NCI-H2107 treated with DMSO at 0.1 percent for 48 hours (cell line): Measurements from ENCODE around the gene MCF2L.
A peak's percentile ranks its signal among the peaks of the same experiment; 100 is the strongest.
"Not testable (repeated sequence)": the region's sequence is repeated elsewhere in the genome, so short reads cannot be mapped to it uniquely, and the experiment has no call there.

ENCODE experiments used
- DNase-seq: peaks from one replicate; lab custom pipeline; 2025; ENCODE audit not compliant: unreplicated experiment; lab: John Stamatoyannopoulos, UW

Gene MCF2L, protein sequence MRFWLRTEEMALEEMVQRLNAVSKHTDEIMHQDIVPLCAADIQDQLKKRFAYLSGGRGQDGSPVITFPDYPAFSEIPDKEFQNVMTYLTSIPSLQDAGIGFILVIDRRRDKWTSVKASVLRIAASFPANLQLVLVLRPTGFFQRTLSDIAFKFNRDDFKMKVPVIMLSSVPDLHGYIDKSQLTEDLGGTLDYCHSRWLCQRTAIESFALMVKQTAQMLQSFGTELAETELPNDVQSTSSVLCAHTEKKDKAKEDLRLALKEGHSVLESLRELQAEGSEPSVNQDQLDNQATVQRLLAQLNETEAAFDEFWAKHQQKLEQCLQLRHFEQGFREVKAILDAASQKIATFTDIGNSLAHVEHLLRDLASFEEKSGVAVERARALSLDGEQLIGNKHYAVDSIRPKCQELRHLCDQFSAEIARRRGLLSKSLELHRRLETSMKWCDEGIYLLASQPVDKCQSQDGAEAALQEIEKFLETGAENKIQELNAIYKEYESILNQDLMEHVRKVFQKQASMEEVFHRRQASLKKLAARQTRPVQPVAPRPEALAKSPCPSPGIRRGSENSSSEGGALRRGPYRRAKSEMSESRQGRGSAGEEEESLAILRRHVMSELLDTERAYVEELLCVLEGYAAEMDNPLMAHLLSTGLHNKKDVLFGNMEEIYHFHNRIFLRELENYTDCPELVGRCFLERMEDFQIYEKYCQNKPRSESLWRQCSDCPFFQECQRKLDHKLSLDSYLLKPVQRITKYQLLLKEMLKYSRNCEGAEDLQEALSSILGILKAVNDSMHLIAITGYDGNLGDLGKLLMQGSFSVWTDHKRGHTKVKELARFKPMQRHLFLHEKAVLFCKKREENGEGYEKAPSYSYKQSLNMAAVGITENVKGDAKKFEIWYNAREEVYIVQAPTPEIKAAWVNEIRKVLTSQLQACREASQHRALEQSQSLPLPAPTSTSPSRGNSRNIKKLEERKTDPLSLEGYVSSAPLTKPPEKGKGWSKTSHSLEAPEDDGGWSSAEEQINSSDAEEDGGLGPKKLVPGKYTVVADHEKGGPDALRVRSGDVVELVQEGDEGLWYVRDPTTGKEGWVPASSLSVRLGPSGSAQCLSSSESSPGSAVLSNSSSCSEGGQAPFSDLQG

DNA sequence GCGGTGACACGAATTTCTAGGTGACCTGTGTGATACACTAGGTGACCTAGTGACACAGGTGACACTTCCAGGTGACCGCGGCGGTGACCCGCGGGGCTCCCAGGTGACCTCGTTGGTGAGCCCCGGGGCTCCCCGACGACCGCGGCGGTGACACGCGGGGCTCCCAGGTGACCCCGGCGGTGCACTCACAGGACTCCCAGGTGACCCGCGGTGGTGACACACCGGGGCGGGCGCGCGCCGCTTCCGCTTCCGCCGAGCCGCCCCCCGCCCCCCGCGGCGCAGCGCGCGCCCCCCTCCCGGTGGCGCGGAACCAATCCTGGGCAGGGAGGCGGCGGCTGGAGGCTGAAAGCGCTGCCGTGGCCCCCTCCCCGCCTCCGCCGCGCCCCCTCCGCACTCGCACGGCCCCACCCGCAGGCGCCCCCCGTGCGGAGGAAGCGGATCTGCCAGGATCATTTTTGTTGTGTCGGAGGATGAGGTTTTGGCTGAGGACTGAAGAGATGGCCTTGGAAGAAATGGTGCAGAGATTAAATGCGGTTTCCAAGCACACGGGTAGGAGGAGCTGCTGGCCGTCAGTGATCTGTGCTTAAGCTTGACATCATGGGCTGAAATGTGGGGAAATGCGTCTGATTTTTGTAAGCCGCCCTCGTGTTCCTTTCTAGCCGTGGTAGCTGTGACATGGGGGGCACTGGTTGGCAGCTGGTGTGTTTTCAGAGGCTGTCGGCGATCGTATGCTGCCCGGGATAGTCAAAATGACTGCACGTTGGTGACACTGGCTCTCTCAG lies at the start of gene MCF2L:
Gene MCF2L, plus strand, starts transcription at position 305 of the 782 bp plus-strand sequence. Its CDS starts 166 bp downstream, at position 471.
- DNase-seq = no peak

DNA sequence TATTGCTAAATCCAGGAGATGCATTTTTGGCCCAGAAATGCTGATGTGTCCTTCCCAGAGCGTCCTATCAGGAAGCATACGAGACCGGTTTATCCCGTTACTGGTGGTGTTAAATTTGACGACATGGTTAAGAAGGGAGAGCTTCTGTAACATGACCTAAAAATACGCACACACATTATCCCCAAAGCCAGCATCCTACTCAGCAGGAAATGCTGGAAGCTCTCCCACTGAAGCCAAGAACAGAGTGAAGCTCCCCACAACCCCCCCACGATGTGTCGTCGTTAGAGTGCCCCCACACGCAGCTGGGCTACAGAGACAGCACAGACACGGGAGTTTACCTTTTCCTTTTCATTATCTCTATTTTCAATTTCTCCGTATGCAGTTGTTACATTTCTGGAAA lies 45.1 kb upstream of the MCF2L start:
- no peak for DNase-seq

DNA sequence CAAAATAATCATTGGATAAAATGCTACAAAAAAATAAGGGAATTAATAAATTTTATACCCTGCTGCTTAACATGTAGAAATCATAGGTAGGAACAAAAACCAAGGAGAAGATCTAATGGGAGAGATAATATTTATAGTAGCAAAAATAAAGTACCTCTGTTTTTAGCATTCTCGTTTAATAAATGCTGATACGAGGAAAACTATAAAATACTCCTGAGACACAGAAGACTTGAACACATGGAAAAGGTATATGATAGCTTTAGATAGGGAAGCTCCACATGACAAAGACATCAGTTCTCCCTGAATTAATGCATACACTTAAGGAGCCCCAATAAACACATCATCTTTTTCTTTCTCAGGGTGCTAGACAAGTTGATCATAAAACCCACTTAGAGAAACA lies 44.6 kb upstream of the MCF2L start:
- DNase-seq = no peak

DNA sequence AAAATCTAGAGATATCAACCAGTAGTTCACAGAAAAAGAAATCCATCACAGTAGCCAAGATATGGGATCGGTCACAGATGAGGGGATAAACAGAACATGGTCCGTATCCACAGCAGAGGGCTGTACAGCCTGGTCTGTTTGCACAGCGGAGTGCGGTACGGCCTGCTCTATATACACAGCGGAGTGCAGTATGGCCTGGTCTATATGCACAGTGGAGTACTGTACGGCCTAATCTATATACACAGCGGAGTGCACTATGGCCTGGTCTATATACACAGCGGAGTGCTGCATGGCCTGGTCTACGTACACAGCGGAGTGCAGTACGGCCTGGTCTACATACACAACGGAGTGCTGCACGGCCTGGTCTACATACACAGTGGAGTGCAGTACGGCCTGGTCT lies 43.0 kb upstream of the MCF2L start:
- DNase-seq = no peak

DNA sequence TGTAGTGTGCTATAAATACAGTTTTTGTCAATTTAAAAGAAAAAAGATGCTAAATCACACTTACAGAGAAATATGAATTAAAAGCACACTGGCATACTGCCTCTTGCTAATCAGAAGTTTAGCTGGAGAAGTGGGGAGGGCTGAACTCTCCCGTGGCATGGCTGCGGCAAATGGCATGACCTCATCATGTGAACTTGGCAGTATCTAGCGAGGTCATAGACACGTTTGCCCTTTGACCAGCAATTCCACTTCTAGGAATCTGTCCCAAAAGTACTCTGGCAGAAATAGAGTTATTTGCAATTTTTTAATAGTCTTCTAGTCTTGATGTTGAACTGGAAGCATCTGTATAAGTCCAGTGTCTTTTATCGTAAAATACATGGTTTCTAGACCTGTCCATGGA lies 42.0 kb upstream of the MCF2L start:
- DNase-seq = no peak

DNA sequence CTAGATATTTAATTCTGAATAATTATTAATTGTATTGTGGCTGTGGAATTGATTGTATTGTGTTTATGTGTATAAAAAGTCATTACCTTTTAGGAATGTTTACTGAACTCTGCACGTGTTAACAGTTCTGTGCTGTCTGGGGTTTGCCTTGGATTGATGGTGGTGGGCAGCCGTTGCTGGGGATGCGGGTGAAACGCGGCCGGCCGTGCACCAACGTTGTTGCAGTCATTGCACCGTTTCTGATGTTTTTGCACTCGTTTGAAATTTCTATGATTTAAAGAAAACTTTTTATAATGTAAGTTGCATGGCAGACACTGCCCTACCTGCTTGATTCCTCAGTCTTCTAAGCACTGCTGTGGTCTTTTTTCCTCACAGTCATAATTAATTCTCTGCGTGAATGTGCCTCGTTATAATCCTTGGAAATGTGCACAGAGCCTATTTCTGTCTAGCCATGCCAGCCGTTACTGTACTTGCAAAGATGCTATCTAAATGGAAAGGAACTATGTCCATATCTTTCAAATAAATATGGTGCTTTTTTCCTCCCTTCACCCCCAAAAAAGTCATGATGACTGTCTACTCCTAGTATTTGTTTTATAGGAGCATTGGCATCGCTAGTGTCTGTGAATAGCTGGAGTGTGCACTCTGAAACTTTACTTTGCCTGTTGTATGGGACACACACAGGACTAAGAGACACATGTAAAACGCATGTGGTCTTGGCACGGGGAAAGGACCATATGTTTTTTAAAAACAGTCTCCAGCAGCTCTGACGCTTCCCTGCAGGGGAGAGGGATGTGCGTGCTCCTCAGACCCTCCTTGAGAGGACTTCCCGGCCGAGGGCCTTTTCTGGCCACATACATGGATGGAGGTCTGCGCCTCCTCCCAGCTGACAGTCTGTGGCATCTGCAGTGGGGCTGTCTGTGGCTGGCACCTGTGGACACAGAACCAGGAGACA lies 40.7 kb upstream of the MCF2L start:
- no peak for DNase-seq

DNA sequence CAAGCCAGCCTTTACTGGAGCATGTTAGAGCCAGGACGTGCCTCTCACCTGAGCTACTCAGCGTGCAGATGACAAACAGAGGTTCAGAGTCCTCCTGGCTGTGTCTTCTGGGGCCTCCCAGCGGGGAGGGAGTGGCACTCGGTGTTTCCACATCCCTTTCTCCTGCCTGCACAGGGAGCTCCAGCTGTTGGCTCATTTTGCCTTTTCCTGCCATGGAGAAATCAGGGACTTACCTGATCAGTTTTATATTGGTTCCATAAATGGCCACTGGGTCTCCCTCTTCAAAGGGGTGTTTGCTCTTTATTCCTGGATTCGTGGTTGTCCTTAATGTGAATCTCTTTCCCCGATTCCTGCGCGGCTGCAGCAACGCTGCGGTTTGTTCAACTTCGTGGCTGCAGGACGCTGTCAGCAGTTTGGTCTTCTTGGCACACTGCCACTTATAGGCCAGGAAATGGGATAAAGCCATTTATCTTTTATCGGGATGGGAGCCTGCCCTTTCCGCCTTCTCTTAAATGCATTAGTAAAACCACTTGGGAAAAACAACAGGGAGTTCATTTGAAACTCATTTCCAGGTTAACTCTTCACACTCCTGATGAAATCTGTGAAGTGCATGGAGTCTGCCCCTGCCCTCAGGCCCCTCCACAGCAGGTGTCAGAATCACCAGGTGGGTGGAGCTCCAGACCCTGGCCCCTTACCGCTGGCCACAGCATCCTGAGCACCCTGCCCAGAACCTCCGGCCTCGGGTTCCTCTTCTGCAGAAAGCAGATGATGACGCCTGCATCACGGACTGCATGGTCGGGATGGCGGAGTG lies 39.8 kb upstream of the MCF2L start:
- peak; percentile 37 for DNase-seq

DNA sequence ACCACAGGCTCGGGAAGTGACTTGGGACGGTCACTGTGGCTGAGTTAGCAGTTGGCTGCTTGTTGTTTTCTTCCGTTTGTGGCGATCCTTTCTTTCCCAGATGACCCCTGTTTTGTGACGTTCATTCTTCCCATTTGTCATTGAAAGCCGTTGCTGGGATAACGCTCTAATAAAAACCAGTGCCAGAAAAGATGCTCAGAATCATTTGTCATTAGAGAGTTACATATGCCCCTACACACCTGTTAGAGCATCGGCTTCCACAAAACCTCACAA lies 39.3 kb upstream of the MCF2L start:
- DNase-seq = no peak

DNA sequence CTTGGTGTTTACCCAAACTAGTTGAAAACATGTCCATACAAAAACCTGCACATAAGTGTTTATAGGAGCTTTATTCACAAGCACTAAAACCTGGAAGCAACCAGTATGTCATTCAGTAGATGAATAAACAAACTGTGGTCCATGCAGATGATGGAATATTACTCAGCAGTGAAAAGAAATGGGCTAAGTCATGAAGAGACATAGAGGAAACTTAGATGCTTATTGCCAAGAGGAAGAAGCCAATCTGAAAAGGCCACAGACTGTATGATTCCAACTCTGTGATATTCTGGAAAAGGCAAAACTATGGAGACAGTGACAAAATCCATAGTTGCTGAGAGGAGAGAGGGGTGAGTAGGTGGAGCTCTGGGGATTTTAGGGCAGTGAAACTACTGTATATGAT lies 38.8 kb upstream of the MCF2L start:
- DNase-seq = no peak

DNA sequence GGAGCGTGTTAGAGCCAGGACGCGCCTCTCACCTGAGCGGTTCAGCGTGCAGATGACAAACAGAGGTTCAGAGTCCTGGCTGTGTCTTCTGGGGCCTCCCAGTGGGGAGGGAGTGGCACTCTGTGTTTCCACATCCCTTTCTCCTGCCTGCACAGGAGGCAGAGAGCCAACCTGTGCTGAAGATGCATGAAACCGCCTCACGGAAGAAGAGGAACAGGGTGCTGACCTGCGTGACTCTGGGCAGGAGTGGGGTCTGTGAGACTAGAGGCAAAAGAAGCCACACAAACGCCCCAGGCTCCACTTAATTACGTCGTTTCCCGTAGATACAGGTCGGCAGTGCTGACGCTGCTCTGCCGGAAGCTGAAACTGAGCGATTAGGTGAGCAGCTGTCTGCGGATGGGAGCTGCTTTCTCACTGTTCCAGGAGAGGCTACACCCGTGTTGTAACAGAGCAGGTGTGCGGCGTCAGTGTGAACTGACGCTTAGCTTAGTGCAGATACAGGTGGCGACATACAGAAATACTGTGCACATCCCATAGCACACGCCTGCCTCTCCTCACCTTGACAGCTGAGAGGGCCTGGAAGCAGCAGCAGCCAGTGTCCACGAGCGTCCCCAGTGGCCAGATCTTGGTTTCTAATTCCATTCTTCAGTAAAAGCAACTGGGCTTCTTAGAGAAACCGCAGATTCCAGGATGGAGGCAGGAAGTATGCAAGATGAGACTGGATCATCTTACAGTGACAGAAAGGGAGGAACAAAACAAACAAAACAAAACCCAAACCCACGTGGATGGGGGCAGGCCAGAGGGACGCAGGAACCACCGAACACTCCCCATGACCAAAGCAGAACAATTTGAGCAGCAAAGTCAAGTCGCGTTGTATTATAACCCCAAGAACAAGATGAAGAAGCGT lies 37.7 kb upstream of the MCF2L start:
- peak; percentile 87 for DNase-seq

DNA sequence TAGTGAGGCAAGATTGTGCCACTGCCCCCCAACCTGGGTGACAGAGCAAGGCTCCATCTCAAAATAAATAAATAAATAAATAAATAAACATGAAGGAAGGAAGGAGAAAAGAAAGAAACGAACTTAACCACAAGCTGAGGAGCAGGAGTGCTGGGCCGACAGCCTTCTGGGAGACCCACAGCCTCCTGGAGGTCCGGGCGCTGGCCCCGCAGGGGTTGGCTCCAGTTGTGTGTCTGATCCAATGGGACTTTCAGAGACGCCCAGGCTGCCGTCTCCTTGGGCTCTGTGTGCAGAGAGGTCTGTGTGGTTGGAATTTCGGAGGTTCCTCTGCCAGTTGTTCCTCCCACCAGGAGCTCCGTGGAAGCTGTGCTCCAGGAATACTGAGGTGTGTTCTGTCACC lies 36.0 kb upstream of the MCF2L start:
- no peak for DNase-seq

DNA sequence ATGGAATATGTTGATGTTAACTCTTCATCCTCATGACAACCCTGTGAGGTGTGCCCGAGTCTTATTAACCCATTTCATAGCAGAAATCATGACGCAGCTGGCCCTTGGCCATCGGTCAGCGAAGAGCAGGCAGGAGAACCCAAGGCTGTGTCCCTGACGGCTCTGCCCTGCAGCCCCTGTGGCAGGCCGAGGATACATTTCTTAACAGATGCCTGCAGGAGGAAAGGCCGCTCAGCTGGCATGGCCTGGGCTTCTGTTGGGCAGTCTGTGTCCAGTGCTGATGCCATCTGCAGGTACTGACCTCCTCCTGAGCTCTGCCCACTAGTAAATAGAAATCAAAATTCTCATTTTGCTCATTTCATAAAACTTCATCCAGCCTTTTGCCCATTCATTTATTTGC lies 35.4 kb upstream of the MCF2L start:
- DNase-seq = no peak

DNA sequence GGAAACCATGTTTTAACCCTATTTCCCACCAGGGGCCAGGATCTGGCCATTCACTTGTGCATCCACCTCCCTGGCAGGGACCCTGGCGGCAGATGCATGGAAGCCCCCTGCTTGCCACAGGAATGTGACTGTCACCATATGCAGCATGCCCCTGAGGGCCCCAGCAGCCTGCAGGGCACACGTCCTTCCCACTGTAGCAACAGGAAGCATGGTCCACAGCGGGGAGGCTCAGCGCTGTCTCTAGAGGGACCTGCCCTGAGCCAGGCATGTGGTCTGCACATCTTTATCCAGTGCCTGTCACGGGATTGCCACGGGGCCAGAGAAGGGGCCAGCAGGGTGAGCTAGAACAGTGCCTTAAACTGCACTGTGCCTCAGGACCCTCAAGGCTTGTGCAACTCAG lies 34.9 kb upstream of the MCF2L start:
- no peak for DNase-seq

DNA sequence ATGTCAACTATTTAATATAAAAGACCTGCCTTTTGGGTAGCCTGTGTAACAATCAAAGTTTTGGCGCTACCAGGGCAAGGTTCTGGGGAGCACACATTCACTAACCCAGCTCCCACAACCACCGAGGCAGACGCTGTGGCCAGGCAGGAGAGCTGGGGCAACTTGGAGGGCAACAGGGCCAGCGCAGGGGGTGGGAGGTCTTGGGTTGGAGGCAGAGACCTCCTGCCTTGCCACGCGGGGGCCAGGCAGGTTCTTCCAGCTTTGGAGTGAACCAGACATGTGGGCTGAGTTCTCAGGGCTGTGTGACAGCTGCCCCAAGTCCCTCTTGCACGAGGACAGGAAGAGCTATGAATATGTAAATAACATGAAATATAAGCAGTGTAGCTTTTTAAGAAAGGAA lies 30.3 kb upstream of the MCF2L start:
- DNase-seq = no peak

DNA sequence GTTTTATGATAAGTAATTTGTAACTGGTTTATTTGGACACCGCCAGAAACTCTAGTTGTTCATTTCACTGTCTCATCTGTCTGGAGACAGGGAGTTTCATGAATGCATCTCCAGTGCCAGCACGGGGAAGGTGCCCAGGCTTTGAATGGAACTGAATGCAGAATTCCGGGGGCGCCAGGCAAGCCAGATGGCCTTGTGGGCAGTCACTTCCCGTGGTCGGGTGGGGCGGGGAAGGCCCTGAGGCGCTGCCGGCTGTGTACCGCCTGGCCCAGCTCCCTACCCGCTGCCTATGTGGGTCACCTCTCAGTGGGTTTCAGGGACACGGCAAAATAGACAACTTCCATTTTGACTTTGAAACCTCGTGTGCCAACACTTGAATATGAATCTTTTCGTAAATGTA lies 28.8 kb upstream of the MCF2L start:
- DNase-seq = no peak

DNA sequence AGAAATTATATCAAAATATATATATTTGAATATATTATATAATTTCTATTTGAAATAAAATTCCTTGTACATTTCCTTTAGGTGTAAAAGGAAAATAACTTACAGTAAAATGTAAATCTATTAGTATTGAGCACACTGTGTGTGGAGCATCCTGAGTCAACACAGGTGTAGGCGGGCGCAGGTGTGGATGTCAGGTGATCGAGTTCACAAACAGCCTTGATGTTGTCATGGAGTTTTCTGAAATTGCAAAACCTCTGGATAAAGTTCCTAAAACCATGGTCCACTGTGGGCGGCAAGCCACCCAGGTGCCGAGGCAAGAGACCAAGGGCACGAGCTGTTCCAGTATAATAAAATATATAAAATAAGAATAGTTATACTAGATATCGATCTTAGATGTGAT lies 27.7 kb upstream of the MCF2L start:
- no peak for DNase-seq

DNA sequence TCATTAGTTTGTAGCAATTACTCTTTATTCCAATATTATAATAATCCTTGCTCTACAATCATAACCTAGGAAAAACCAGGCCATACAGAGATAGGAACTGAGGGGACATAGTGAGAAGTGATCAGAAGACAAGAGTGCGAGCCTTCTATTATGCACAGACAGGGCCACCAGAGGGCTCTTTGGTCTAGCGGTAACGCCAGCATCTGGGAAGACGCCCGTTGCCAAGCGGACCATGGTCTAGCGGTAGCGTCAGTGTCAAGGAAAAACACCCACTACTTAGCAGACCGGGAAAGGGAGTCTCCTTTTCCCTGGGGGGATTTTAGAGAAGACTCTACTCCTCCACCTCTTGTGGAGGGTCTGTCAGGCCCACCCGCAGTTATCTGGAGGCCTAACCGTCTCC lies 27.2 kb upstream of the MCF2L start:
- not testable (repeated sequence) for DNase-seq

DNA sequence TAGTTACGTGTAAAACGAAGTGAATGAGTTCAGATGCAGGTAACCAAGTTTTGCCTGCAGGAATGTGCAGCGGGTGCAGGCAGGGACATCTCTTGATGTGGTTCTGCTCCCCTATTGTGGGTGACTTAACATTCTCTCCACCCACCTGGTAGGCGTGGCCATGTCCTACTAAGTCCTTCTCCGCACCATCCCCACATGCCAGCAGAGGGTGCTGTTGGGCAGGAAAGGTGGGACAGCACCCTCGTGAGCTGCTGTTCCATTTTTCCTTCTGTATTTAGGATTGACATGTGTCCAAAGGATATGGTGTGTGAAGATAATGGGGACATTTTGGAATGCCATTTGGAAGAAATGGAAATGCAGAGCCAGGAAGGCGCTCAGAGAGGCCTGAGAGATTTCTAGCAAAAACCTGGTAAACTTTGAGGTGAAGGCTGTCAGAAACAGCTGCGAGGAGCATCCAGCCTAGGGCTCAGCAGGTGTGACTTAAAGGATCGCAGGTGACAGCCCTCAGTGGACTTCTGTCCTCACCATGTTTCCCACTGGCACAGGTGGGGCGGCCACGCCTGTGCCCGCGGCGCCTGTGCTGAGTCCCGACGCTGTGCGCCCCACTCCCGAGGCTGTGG lies 26.2 kb upstream of the MCF2L start:
- peak; percentile 84 for DNase-seq
